HepG2 (cell line): ENCODE results near the gene CARD8. TPM values are rescaled to one million over a fixed set of nuclear protein-coding genes. Genes with fewer than 3 reads are reported as not detected.
"Not testable (repeated sequence)": the region's sequence is repeated elsewhere in the genome, so short reads cannot be mapped to it uniquely, and the experiment has no call there.

Source experiments
- ATAC-seq: fragments of 200-7000 bp; cut with Tn5 transposase; 3 replicates; pipeline ENCODE4 v1.9.1; 2020; ENCODE audit warnings: mild to moderate bottlenecking, moderate library complexity
- BruUV-seq: library from RNA; stranded (reverse); fragments of 400-500 nt; replicated peaks from 2 replicates; lab custom pipeline; 2021; lab: Mats Ljungman, UMichigan
- CTCF ChIA-PET: fragments of 300-600 bp; formaldehyde crosslinking; extraction: SDS; loops from one replicate; lab custom pipeline; 2021; ENCODE audit warnings: low total read pairs, inconsistent platforms, low intra/inter-chr PET ratio; lab: Yijun Ruan, JAX
- POLR2A ChIA-PET: fragments of 350-600 bp; sonication (Branson Sonifier 250); formaldehyde crosslinking; loops from one replicate; lab custom pipeline; 2020; ENCODE audit warnings: antibody characterized with exemption, inconsistent platforms; lab: Yijun Ruan, JAX
- DNase-seq: peaks from one replicate; pipeline ENCODE4 v3.0.0-alpha.2; 2015; ENCODE audit warnings: low spot score
- FAIRE-seq: peaks from 3 replicates; lab custom pipeline; 2011; peaks lifted over from hg19 to GRCh38; lab: Jason Lieb, UNC
- H2AFZ ChIP-seq: one replicate; pipeline ENCODE4 v1.6.1; 2011; ENCODE audit warnings: low read length, inconsistent platforms
- H3K27ac ChIP-seq: fragments of 300-600 bp; 3 replicates; pipeline ENCODE4 v1.8.0; 2011; ENCODE audit warnings: mixed run types, mild to moderate bottlenecking, mixed read lengths, low read length, inconsistent platforms; ENCODE audit not compliant: insufficient read depth; ENCODE audit errors: extremely low read length
- H3K27me3 ChIP-seq, 2 experiments: fragments of 200-600 bp in 1 of 2; 2 replicates in 1 of 2; 3 replicates in 1 of 2; pipeline versions ENCODE4 v1.6.0 to v1.8.0; 2011; ENCODE audit warnings: low read length in 2 of 2, mild to moderate bottlenecking in 2 of 2, moderate library complexity in 2 of 2, inconsistent platforms in 1 of 2; ENCODE audit not compliant: insufficient read depth in 2 of 2, control insufficient read depth in 1 of 2
- H3K36me3 ChIP-seq, 2 experiments: fragments of 200-600 bp in 1 of 2; replicated peaks in 1 of 2; 2 replicates in 1 of 2; 3 replicates in 1 of 2; pipeline versions ENCODE4 v1.5.1 to v1.8.0; 2011; ENCODE audit warnings: low read length in 2 of 2, inconsistent platforms in 1 of 2; ENCODE audit not compliant: insufficient read depth in 2 of 2, control insufficient read depth in 1 of 2
- H3K4me1 ChIP-seq: 2 replicates; pipeline ENCODE4 v1.5.1; 2012; ENCODE audit warnings: low read length, inconsistent platforms; ENCODE audit not compliant: insufficient read depth
- H3K4me2 ChIP-seq: 2 replicates; pipeline ENCODE4 v1.6.0; 2011; ENCODE audit warnings: low read depth, low read length, inconsistent platforms
- H3K4me3 ChIP-seq, 3 experiments: fragments of 200-600 bp in 1 of 3; sonication (generic), shearing (Covaris generic) in 1 of 3; replicated peaks in 1 of 3; 2 replicates each; pipeline ENCODE4 v1.5.1; 2011 to 2016; ENCODE audit warnings: low read length in 3 of 3, inconsistent platforms in 2 of 3, low read depth in 2 of 3, mild to moderate bottlenecking in 2 of 3, control low read depth in 1 of 3, mixed read lengths in 1 of 3; ENCODE audit not compliant: insufficient read depth in 1 of 3
- H3K79me2 ChIP-seq: one replicate; pipeline ENCODE4 v1.6.1; 2011; ENCODE audit warnings: low read length, inconsistent platforms; ENCODE audit not compliant: insufficient read depth
- H3K9ac ChIP-seq: 2 replicates; pipeline ENCODE4 v1.6.0; 2011; ENCODE audit warnings: mild to moderate bottlenecking, low read depth, low read length, inconsistent platforms; ENCODE audit not compliant: insufficient read depth
- H3K9me3 ChIP-seq: 2 replicates; pipeline ENCODE4 v1.5.1; 2012; ENCODE audit warnings: mild to moderate bottlenecking, low read length
- H4K20me1 ChIP-seq: 2 replicates; pipeline ENCODE4 v1.6.0; 2011; ENCODE audit warnings: inconsistent platforms, mild to moderate bottlenecking, low read length, moderate library complexity; ENCODE audit not compliant: insufficient read depth
- WGBS: methylation state at CpG from one replicate; pipeline ENCODE4 v1.1.6; 2017; ENCODE audit warnings: low lambda C conversion rate; 5-methylcytosine and 5-hydroxymethylcytosine counted together
- in situ Hi-C: cut with HindIII; loops from 2 replicates; pipeline ENCODE4 v1.10.0; 2017; ENCODE audit warnings: low pct_unique_long_range_greater_than_20kb; ENCODE audit not compliant: extremely low pct_ligation_motif_present
- intact Hi-C: fragments of 100-400 bp; cut with micrococcal nuclease; formaldehyde crosslinking; loops from one replicate; pipeline ENCODE4 v1.10.0; 2022; ENCODE audit not compliant: unreplicated experiment
- polyA plus RNA-seq, 8 experiments: library from polyadenylated mRNA; depleted of rRNA in 3 of 8; stranded (reverse) in 7 of 8; unstranded in 1 of 8; fragments of >200 nt; fragmentation: Illumina TruSeq in 4 of 8; extraction: Trizol in 4 of 8; gene quantifications; 2 replicates each; pipeline versions ENCODE4 v1.2.1 to v1.2.3, GENCODE V29; 2011 to 2016; ENCODE audit warnings: low read depth in 4 of 8, missing spikeins in 1 of 8, mixed read lengths in 1 of 8; ENCODE audit not compliant: insufficient read depth in 1 of 8
- total RNA-seq, 5 experiments: library from RNA; depleted of rRNA; stranded (reverse); fragments of >200 nt; fragmentation: Illumina TruSeq; extraction: Trizol; gene quantifications; 2 replicates each; pipeline ENCODE4 v1.2.3, GENCODE V29; 2016; ENCODE audit warnings: low read depth in 1 of 5
- TF ChIP-seq, protein P1 (sequence below): sonication (generic); formaldehyde crosslinking; IDR thresholded peaks from 2 replicates; pipeline ENCODE4 v1.5.1; 2020; ENCODE audit warnings: mild to moderate bottlenecking, missing genetic modification reagents, moderate library complexity

CARD8 gene
- total and polyA plus RNA-seq, 2 of the 13 experiments (the other 11 are each of a cell fraction or from before 2014, with no cell fraction given) = 15.0 to 19.2 TPM

DNA sequence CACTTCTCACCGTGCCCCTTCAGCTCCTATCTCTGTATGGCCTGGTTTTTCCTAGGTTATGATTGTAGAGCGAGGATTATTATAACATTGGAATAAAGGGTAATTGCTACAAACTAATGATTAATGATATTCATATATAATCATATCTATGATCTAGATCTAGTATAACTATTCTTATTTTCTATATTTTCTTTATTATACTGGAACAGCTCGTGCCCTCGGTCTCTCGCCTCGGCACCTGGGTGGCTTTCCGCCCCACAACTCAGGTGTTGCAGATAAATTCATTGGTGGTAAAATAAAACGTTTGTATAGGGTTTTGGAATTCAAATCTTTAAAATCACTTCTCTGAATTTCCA is 4.6 kb upstream of the CARD8 start:
- WGBS = 35% methylated on average over 8 of the region's 8 CpGs
- not testable (repeated sequence) for H3K4me1 ChIP-seq, H3K9me3 ChIP-seq, H3K27me3 ChIP-seq, H3K9ac ChIP-seq, FAIRE-seq, BruUV-seq, H2AFZ ChIP-seq, H3K27ac ChIP-seq, H4K20me1 ChIP-seq, H3K36me3 ChIP-seq, ATAC-seq, DNase-seq, H3K79me2 ChIP-seq
- intact Hi-C loops (loop anchor here (5.0 kb wide), 1 partner anchor 153 kb away; no protein-coding TSS in a partner anchor), in situ Hi-C loops (loop anchor here (25.0 kb wide), 1 partner anchor 298 kb away; no protein-coding TSS in a partner anchor)
- POLR2A ChIA-PET = interaction anchor here (0.8 to 1.9 kb wide), 5 partner anchors 9 to 616 kb away, joined by 3 to 8 read pairs (median 3); partner anchors contain the start of gene ZNF114
- Histone ChIP-seq H3K4me3 (peak overlapping the region in 2 of 3 experiments; percentile 79; a peak in 3 of 6 replicates), H3K4me2 (peak overlapping the region; percentile 82)
- TF ChIP-seq, protein P1, sequence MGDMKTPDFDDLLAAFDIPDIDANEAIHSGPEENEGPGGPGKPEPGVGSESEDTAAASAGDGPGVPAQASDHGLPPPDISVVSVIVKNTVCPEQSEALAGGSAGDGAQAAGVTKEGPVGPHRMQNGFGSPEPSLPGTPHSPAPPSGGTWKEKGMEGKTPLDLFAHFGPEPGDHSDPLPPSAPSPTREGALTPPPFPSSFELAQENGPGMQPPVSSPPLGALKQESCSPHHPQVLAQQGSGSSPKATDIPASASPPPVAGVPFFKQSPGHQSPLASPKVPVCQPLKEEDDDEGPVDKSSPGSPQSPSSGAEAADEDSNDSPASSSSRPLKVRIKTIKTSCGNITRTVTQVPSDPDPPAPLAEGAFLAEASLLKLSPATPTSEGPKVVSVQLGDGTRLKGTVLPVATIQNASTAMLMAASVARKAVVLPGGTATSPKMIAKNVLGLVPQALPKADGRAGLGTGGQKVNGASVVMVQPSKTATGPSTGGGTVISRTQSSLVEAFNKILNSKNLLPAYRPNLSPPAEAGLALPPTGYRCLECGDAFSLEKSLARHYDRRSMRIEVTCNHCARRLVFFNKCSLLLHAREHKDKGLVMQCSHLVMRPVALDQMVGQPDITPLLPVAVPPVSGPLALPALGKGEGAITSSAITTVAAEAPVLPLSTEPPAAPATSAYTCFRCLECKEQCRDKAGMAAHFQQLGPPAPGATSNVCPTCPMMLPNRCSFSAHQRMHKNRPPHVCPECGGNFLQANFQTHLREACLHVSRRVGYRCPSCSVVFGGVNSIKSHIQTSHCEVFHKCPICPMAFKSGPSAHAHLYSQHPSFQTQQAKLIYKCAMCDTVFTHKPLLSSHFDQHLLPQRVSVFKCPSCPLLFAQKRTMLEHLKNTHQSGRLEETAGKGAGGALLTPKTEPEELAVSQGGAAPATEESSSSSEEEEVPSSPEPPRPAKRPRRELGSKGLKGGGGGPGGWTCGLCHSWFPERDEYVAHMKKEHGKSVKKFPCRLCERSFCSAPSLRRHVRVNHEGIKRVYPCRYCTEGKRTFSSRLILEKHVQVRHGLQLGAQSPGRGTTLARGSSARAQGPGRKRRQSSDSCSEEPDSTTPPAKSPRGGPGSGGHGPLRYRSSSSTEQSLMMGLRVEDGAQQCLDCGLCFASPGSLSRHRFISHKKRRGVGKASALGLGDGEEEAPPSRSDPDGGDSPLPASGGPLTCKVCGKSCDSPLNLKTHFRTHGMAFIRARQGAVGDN (CRISPR knock-in tag) = 0 out of 2 replicates have a peak, but pooled peaks have one; percentile 2
- CTCF ChIA-PET = interaction anchor here (0.8 to 1.4 kb wide), 3 partner anchors 90 to 297 kb away, joined by 3 to 4 read pairs (median 3); partner anchors contain the start of genes LIG1 and ZSWIM9

DNA sequence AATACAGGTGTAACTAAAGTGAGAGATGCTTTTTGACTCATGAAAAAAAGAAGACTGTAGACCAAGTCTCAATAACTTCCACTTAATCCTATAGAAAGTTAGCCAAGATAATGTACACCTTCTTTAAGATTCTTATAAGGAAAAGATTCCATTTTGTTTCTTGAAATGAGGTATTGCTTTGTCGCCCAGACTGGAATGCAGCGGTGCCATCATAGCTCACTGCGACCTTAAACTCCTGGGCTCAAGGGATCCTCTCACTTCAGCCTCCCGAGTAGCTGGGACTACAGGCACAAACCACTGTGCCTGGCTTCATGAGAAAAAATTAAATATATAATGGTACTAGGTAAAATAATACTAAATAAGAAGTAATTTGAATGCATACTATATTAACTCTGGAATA is 3.3 kb upstream of the CARD8 start:
- H4K20me1 ChIP-seq, H3K27me3 ChIP-seq, H3K9me3 ChIP-seq, ATAC-seq, H3K4me3 ChIP-seq, FAIRE-seq, intact Hi-C loops, H3K9ac ChIP-seq, BruUV-seq, H3K79me2 ChIP-seq, H3K36me3 ChIP-seq, DNase-seq, H3K4me2 ChIP-seq, H2AFZ ChIP-seq, H3K27ac ChIP-seq: not testable (repeated sequence)
- ChIA-PET POLR2A (interaction anchor here (0.9 to 1.9 kb wide), 3 partner anchors 11 to 21 kb away, joined by 3 to 7 read pairs (median 3); partner anchors contain the start of gene ZNF114), CTCF (interaction anchor here (1.4 kb wide), 1 partner anchor 296 kb away, joined by 3 read pairs; no protein-coding TSS in a partner anchor)
- 72% methylated on average over 4 of the region's 4 CpGs for WGBS
- in situ Hi-C loops = loop anchor here (25.0 kb wide), 1 partner anchor 297 kb away; no protein-coding TSS in a partner anchor
- peaks cover 12% of the 10 kb centered on the region for H3K4me1 ChIP-seq
